ENCODE data around the gene UBE2QL1. TPM values are rescaled to one million over a fixed set of nuclear protein-coding genes. Genes with fewer than 3 reads are reported as not detected.

The UBE2QL1 gene
- total RNA-seq, 4 donors from 2014 or later, result 0.37 to 0.96 (median 0.64) TPM; not detected in 1

- H3K36me3 ChIP-seq, result no peaks in the 10 kb centered on the region
- H3K4me3 ChIP-seq, result no peak overlapping the region
- H3K4me1 ChIP-seq, result no peaks in the 10 kb centered on the region
- no peak for DNase-seq
- in situ Hi-C loops (cut with MboI; ENCODE audit: low pct_ligation_motif_present in 1 of 4, low pct_unique_long_range_greater_than_20kb in 1 of 4, low sequenced_read_pairs in 3 of 4) (no loop called here), intact Hi-C loops (cut with DNase I; ENCODE audit: low total_unique reads) (no loop called here)
- H3K9me3 ChIP-seq, result no peaks in the 10 kb centered on the region
- TF ChIP-seq, protein P1, sequence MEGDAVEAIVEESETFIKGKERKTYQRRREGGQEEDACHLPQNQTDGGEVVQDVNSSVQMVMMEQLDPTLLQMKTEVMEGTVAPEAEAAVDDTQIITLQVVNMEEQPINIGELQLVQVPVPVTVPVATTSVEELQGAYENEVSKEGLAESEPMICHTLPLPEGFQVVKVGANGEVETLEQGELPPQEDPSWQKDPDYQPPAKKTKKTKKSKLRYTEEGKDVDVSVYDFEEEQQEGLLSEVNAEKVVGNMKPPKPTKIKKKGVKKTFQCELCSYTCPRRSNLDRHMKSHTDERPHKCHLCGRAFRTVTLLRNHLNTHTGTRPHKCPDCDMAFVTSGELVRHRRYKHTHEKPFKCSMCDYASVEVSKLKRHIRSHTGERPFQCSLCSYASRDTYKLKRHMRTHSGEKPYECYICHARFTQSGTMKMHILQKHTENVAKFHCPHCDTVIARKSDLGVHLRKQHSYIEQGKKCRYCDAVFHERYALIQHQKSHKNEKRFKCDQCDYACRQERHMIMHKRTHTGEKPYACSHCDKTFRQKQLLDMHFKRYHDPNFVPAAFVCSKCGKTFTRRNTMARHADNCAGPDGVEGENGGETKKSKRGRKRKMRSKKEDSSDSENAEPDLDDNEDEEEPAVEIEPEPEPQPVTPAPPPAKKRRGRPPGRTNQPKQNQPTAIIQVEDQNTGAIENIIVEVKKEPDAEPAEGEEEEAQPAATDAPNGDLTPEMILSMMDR (IDR thresholded peaks at IDR 0.05), result no peak
- TF ChIP-seq EP300 (IDR thresholded peaks at IDR 0.05; ENCODE audit: low read depth) (no peak), POLR2A (IDR thresholded peaks at IDR 0.05) (no peak), POLR2AphosphoS5 (IDR thresholded peaks at IDR 0.05) (no peak)
- H3K27ac ChIP-seq, result peak overlapping the region in 2 of 4 donors; percentile 39 to 72
- H3K27me3 ChIP-seq, result no peaks in the 10 kb centered on the region
- 81% methylated on average over 13 of the region's 13 CpGs; no CpG with 5 or more reads in 1 of the 2 donors for WGBS, 2 donors (ENCODE audit: low coverage in 1 of 2)
These were observed 35.8 kb downstream of the UBE2QL1 start for GRCh38 chr5:6484446-6484845.

- WGBS, 2 donors (ENCODE audit: low coverage in 1 of 2), result 59 to 74% methylated on average over 3 to 5 of the region's 5 CpGs
- TF ChIP-seq EP300 (IDR thresholded peaks at IDR 0.05; ENCODE audit: low read depth) (no peak), POLR2A (IDR thresholded peaks at IDR 0.05) (no peak), POLR2AphosphoS5 (IDR thresholded peaks at IDR 0.05) (no peak)
- TF ChIP-seq, protein P1 (IDR thresholded peaks at IDR 0.05), result no peak
- no peak for DNase-seq
- H3K27ac ChIP-seq, result peak overlapping the region in 2 of 4 donors; percentile 39 to 72
- H3K4me3 ChIP-seq, result no peak overlapping the region
- H3K4me1 ChIP-seq, result no peaks in the 10 kb centered on the region
- no peaks in the 10 kb centered on the region for H3K27me3 ChIP-seq
- no peaks in the 10 kb centered on the region for H3K36me3 ChIP-seq
- intact Hi-C loops (cut with DNase I; ENCODE audit: low total_unique reads), result no loop called here
- no peaks in the 10 kb centered on the region for H3K9me3 ChIP-seq
- in situ Hi-C loops (cut with MboI; ENCODE audit: low pct_ligation_motif_present in 1 of 4, low pct_unique_long_range_greater_than_20kb in 1 of 4, low sequenced_read_pairs in 3 of 4), result no loop called here
These were observed 36.2 kb downstream of the UBE2QL1 start for GRCh38 chr5:6484899-6485298.

DNA sequence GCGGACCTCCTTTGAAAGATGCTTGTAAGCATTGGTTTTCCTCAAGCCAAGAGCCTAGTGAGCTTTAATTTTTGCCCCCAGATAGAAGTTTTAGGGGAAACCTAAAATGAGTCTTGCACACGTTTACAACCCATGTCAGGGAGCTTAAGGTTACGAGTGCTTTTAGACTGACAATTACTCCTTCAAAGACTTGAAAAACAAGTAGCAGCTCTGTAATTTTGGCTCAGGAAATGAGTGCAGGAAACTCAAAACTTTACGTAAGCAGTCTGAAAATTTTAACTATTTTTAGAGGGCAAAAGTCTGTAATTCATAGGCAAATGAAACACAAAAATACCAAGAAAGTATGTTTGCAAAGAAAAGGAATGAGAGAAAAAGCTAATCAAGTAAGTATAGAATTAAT lies 36.8 kb downstream of the UBE2QL1 start:
- no peaks in the 10 kb centered on the region for H3K36me3 ChIP-seq
- WGBS, 2 donors (ENCODE audit: low coverage in 1 of 2), result 52 to 70% methylated on average over 2 to 4 of the region's 4 CpGs
- H3K9me3 ChIP-seq, result no peaks in the 10 kb centered on the region
- H3K4me3 ChIP-seq, result no peak overlapping the region
- H3K4me1 ChIP-seq, result no peaks in the 10 kb centered on the region
- no peaks in the 10 kb centered on the region for H3K27me3 ChIP-seq
- TF ChIP-seq EP300 (IDR thresholded peaks at IDR 0.05; ENCODE audit: low read depth) (no peak), POLR2AphosphoS5 (IDR thresholded peaks at IDR 0.05) (no peak), POLR2A (IDR thresholded peaks at IDR 0.05) (no peak)
- TF ChIP-seq, protein P1 (IDR thresholded peaks at IDR 0.05), result no peak
- intact Hi-C loops (cut with DNase I; ENCODE audit: low total_unique reads), result no loop called here
- no peak for DNase-seq
- in situ Hi-C loops (cut with MboI; ENCODE audit: low pct_ligation_motif_present in 1 of 4, low pct_unique_long_range_greater_than_20kb in 1 of 4, low sequenced_read_pairs in 3 of 4), result no loop called here
- H3K27ac ChIP-seq, result peak overlapping the region in 1 of 4 donors; percentile 72

DNA sequence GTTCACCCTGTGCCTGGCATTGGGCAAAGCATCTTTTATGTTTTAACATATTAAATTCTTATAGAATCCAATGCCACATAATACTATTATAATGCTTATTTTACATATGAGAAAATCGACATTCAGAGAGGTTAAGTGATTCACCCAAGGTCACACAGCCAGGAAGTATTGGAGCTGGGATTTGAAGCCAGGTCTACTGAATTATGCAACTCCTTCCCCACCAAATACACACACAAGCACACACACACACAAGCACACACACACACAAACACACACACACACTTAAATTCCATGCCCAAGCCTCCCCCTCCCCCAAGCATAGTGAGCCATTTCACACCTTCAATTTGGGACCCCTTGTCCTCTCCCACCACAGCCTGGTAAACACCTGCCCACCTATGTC lies 37.4 kb downstream of the UBE2QL1 start:
- WGBS, 2 donors (ENCODE audit: low coverage in 1 of 2), result 75 to 81% methylated on average over 1 of the region's 1 CpG
- H3K4me3 ChIP-seq, result no peak overlapping the region
- DNase-seq, result no peak
- no peaks in the 10 kb centered on the region for H3K4me1 ChIP-seq
- H3K27ac ChIP-seq, result peak overlapping the region in 1 of 4 donors; percentile 72
- intact Hi-C loops (cut with DNase I; ENCODE audit: low total_unique reads) (no loop called here), in situ Hi-C loops (cut with MboI; ENCODE audit: low pct_ligation_motif_present in 1 of 4, low pct_unique_long_range_greater_than_20kb in 1 of 4, low sequenced_read_pairs in 3 of 4) (no loop called here)
- H3K36me3 ChIP-seq, result no peaks in the 10 kb centered on the region
- H3K27me3 ChIP-seq, result no peaks in the 10 kb centered on the region
- H3K9me3 ChIP-seq, result no peaks in the 10 kb centered on the region
- TF ChIP-seq EP300 (IDR thresholded peaks at IDR 0.05; ENCODE audit: low read depth), result no peak
- TF ChIP-seq POLR2A (IDR thresholded peaks at IDR 0.05), result no peak

GRCh38 chr5:6487081-6487480 lies 38.4 kb downstream of the UBE2QL1 start:
- in situ Hi-C loops (cut with MboI; ENCODE audit: low pct_ligation_motif_present in 1 of 4, low pct_unique_long_range_greater_than_20kb in 1 of 4, low sequenced_read_pairs in 3 of 4), result no loop called here
- no peak for DNase-seq
- TF ChIP-seq POLR2A (IDR thresholded peaks at IDR 0.05) (no peak), POLR2AphosphoS5 (IDR thresholded peaks at IDR 0.05) (no peak), EP300 (IDR thresholded peaks at IDR 0.05; ENCODE audit: low read depth) (no peak)
- TF ChIP-seq, protein P1 (IDR thresholded peaks at IDR 0.05), result no peak

More at GRCh38 chr5:6487081-6487480, 38.4 kb downstream of the UBE2QL1 start:
- no peaks in the 10 kb centered on the region for H3K9me3 ChIP-seq
- H3K4me3 ChIP-seq, result no peak overlapping the region
- no peaks in the 10 kb centered on the region for H3K4me1 ChIP-seq
- intact Hi-C loops (cut with DNase I; ENCODE audit: low total_unique reads), result no loop called here
- no peaks in the 10 kb centered on the region for H3K36me3 ChIP-seq
- H3K27me3 ChIP-seq, result no peaks in the 10 kb centered on the region
- WGBS, 2 donors (ENCODE audit: low coverage in 1 of 2), result 36 to 50% methylated on average over 2 to 3 of the region's 3 CpGs
- no peak overlapping the region for H3K27ac ChIP-seq

All from transverse colon (tissue), 4 donors.